GM12873 (cell line): ENCODE measurements around the gene NCL.

Experiments used
- TF ChIP-seq, protein P1 (sequence below): IDR thresholded peaks from 2 replicates; pipeline ENCODE4 v1.5.1; 2012; ENCODE audit warnings: low read depth, mild to moderate bottlenecking, moderate library complexity, low read length, control low read depth; ENCODE audit not compliant: insufficient read depth; ENCODE audit errors: missing control alignments

The NCL gene, protein sequence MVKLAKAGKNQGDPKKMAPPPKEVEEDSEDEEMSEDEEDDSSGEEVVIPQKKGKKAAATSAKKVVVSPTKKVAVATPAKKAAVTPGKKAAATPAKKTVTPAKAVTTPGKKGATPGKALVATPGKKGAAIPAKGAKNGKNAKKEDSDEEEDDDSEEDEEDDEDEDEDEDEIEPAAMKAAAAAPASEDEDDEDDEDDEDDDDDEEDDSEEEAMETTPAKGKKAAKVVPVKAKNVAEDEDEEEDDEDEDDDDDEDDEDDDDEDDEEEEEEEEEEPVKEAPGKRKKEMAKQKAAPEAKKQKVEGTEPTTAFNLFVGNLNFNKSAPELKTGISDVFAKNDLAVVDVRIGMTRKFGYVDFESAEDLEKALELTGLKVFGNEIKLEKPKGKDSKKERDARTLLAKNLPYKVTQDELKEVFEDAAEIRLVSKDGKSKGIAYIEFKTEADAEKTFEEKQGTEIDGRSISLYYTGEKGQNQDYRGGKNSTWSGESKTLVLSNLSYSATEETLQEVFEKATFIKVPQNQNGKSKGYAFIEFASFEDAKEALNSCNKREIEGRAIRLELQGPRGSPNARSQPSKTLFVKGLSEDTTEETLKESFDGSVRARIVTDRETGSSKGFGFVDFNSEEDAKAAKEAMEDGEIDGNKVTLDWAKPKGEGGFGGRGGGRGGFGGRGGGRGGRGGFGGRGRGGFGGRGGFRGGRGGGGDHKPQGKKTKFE

DNA sequence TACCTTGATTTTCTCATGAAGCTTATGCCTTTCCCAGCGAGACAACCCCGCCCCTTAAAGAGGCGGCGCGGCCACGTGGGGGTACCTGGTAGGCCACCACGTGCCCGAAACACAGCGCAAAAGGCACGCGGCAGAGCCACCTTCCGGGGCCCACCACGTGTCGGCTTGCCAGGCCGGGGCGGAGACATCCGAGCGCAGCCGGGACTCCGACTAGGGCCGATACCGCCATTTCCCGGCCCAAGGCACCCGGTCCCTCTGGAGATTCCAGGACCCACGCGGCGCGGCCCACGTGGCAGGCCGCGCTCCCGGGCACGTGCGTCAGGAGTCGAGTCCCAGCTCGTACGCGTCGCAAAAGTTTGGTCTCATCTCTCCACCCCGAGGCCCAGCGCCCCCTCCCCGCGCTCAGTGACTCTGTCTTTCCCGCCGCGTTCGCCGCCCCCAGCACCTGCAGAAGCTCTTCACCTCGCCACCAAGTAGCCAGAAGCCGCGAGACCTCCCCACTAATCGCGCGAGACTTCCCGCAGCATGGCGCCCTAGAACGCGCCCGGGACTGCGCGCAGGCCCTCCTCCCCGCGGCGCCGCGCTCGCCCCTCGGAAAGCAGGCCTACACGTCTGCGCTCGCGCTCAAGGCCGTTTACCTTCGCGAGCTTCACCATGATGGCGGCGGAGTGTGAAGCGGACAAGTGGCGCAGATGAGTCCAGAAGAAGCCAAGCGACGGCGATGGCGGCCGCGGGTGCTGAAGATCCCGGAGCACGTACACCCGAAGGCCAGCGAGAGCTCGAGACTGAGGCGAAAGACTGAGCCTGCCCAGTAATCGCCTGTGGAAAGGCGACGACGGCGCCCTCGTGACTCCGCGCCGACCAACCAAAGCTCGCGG is at the start of gene NCL:
Gene NCL (minus strand): TSS at position 787 of the 878 bp plus-strand sequence. CDS start 131 bp downstream, at position 656.
- TF ChIP-seq, protein P1, sequence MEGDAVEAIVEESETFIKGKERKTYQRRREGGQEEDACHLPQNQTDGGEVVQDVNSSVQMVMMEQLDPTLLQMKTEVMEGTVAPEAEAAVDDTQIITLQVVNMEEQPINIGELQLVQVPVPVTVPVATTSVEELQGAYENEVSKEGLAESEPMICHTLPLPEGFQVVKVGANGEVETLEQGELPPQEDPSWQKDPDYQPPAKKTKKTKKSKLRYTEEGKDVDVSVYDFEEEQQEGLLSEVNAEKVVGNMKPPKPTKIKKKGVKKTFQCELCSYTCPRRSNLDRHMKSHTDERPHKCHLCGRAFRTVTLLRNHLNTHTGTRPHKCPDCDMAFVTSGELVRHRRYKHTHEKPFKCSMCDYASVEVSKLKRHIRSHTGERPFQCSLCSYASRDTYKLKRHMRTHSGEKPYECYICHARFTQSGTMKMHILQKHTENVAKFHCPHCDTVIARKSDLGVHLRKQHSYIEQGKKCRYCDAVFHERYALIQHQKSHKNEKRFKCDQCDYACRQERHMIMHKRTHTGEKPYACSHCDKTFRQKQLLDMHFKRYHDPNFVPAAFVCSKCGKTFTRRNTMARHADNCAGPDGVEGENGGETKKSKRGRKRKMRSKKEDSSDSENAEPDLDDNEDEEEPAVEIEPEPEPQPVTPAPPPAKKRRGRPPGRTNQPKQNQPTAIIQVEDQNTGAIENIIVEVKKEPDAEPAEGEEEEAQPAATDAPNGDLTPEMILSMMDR: no peak

DNA sequence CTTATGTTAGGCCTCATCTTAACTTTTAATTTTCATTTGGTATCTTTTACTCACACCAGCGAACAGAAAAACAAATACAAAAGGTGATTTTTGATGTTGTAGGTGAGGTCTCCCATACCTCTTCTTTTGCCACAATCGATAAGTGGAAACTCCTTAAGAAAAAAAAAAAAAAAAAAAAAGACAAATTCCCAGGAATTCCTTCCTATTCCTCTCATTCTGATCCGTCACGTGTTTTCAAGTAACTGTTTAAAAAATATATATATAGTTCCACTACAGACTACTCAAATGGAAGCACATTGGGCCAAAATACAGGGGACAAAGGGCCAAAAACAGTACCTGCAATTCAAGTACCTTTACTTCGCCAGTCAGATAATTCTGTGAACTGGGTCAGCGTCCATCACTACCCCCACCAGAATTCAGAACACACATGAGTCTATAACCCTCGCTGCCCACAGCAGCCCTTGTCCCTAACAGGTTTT is 49.5 kb upstream of the NCL start:
- TF ChIP-seq, protein P1: no peak

GRCh38 chr2:231512222-231512621 is 47.9 kb upstream of the NCL start:
- TF ChIP-seq, protein P1: no peak

GRCh38 chr2:231503766-231504165 is 39.5 kb upstream of the NCL start:
- TF ChIP-seq, protein P1: no peak

- TF ChIP-seq, protein P1: no peak
Observed at GRCh38 chr2:231502596-231502995, 38.3 kb upstream of the NCL start.

DNA sequence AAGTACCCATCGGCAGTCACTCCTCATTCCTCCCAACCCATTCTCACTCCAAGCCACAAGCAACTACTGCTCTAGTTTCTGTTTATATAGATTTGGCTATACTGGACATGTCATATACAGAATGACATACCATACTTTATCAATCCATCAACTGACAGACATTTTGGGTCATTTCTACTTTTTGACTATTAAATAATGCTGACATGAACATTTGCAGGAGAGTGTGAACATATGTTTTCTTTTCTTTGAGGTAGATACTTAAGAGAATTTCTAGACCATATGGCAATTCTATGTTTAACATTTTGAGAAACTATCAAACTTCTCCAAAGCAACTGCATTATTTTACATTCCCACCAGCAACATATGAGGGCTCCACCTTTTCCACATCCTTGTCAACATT is 33.4 kb upstream of the NCL start:
- TF ChIP-seq, protein P1: no peak
